H1 (cell line): ENCODE results near the gene PET100. TPM values are rescaled to one million over a fixed set of nuclear protein-coding genes. Genes with fewer than 3 reads are reported as not detected.
A peak's percentile ranks its signal among the peaks of the same experiment; 100 is the strongest.

Experiments used
- CTCF ChIA-PET: fragments of 300-600 bp; sonication (Branson Sonifier 250); formaldehyde crosslinking; loops from one replicate; lab custom pipeline; 2021; ENCODE audit not compliant: partially characterized antibody; lab: Charles Lee
- POLR2A ChIA-PET: fragments of 300-600 bp; sonication (Branson Sonifier 250); formaldehyde crosslinking; loops from one replicate; lab custom pipeline; 2021; ENCODE audit warnings: inconsistent platforms; ENCODE audit not compliant: partially characterized antibody; lab: Charles Lee
- DNase-seq, 2 experiments: peaks; one replicate each; pipeline versions ENCODE4 v3.0.0 to v3.0.0-alpha.2; 2010 to 2022; ENCODE audit warnings: low spot score in 2 of 2, low read depth in 1 of 2, mixed read lengths in 1 of 2
- FAIRE-seq: peaks from 2 replicates; lab custom pipeline; 2011; peaks lifted over from hg19 to GRCh38; lab: Jason Lieb, UNC
- H2AFZ ChIP-seq: 2 replicates; pipeline ENCODE4 v1.8.1; 2012; ENCODE audit warnings: low read length, inconsistent platforms
- H2AK5ac ChIP-seq: 2 replicates; pipeline ENCODE4 v1.6.1; 2013; ENCODE audit warnings: low read depth, low read length
- H2BK120ac ChIP-seq: replicated peaks from 2 replicates; pipeline ENCODE3; 2013; ENCODE audit warnings: low read depth, low read length, inconsistent platforms
- H2BK12ac ChIP-seq: 2 replicates; pipeline ENCODE4 v1.6.1; 2013; ENCODE audit warnings: low read depth, low read length
- H2BK15ac ChIP-seq: 2 replicates; pipeline ENCODE4 v1.6.1; 2013; ENCODE audit warnings: low read length
- H2BK20ac ChIP-seq: 2 replicates; pipeline ENCODE4 v1.6.1; 2013; ENCODE audit warnings: low read length
- H2BK5ac ChIP-seq: 2 replicates; pipeline ENCODE4 v1.6.1; 2013; ENCODE audit warnings: low read depth, low read length
- H3K14ac ChIP-seq: 2 replicates; pipeline ENCODE4 v1.6.1; 2013; ENCODE audit warnings: inconsistent platforms; ENCODE audit not compliant: insufficient read length
- H3K18ac ChIP-seq: 2 replicates; pipeline ENCODE4 v1.6.1; 2013; ENCODE audit warnings: low read length; ENCODE audit errors: extremely low read depth
- H3K23ac ChIP-seq: 2 replicates; pipeline ENCODE4 v1.6.1; 2013; ENCODE audit warnings: inconsistent platforms; ENCODE audit not compliant: insufficient read length
- H3K23me2 ChIP-seq: 2 replicates; pipeline ENCODE4 v1.6.1; 2013; ENCODE audit warnings: low read depth, low read length
- H3K27ac ChIP-seq: 2 replicates; pipeline ENCODE4 v1.6.1; 2011; ENCODE audit warnings: low read depth, low read length, inconsistent platforms
- H3K27me3 ChIP-seq, 4 experiments: replicated peaks in 1 of 4; 1 replicate in 1 of 4; 2 replicates in 3 of 4; pipeline versions ENCODE4 v1.6.1 to v1.8.1; 2011 to 2013; ENCODE audit warnings: low read length in 3 of 4, mild to moderate bottlenecking in 3 of 4, inconsistent platforms in 2 of 4, mixed read lengths in 2 of 4, moderate library complexity in 1 of 4; ENCODE audit not compliant: control insufficient read depth in 3 of 4, insufficient read depth in 3 of 4; ENCODE audit errors: extremely low read depth in 1 of 4
- H3K36me3 ChIP-seq, 4 experiments: 2 replicates each; pipeline versions ENCODE4 v1.6.1 to v1.8.1; 2011 to 2013; ENCODE audit warnings: mild to moderate bottlenecking in 4 of 4, low read length in 3 of 4, moderate library complexity in 2 of 4, control low read depth in 1 of 4, inconsistent platforms in 1 of 4; ENCODE audit not compliant: insufficient read depth in 4 of 4, control insufficient read depth in 2 of 4
- H3K4ac ChIP-seq: replicated peaks from 2 replicates; pipeline ENCODE3; 2013; ENCODE audit warnings: low read length, low read depth, mixed read lengths, inconsistent platforms; ENCODE audit not compliant: insufficient read length
- H3K4me1 ChIP-seq, 4 experiments: replicated peaks in 1 of 4; 1 replicate in 1 of 4; 2 replicates in 3 of 4; pipeline versions ENCODE4 v1.6.1 to v1.8.1; 2011 to 2013; ENCODE audit warnings: low read length in 3 of 4, inconsistent platforms in 2 of 4, mixed read lengths in 1 of 4; ENCODE audit not compliant: insufficient read depth in 4 of 4, control insufficient read depth in 3 of 4
- H3K4me2 ChIP-seq, 2 experiments: 2 replicates each; pipeline versions ENCODE4 v1.6.1 to v1.8.1; 2011 to 2013; ENCODE audit warnings: low read depth in 2 of 2, low read length in 2 of 2, control low read depth in 1 of 2, inconsistent platforms in 1 of 2, mild to moderate bottlenecking in 1 of 2; ENCODE audit not compliant: insufficient read depth in 1 of 2
- H3K4me3 ChIP-seq, 4 experiments: fragments of 200-600, 300-600 bp in 1 of 4; sonication (generic), shearing (Covaris generic), sonication (Bioruptor Twin) in 1 of 4; 2 replicates each; pipeline versions ENCODE4 v1.5.1 to v1.8.1; 2011 to 2016; ENCODE audit warnings: low read length in 4 of 4, low read depth in 3 of 4, control low read depth in 2 of 4, inconsistent platforms in 2 of 4, mild to moderate bottlenecking in 2 of 4, mixed read lengths in 1 of 4, moderate library complexity in 1 of 4; ENCODE audit not compliant: insufficient read depth in 2 of 4; ENCODE audit errors: extremely low read depth in 1 of 4
- H3K56ac ChIP-seq: replicated peaks from 2 replicates; pipeline ENCODE3; 2013; ENCODE audit warnings: low read depth, mild to moderate bottlenecking, mixed read lengths, low read length, inconsistent platforms; ENCODE audit not compliant: insufficient read length
- H3K79me1 ChIP-seq: 2 replicates; pipeline ENCODE4 v1.6.1; 2013; ENCODE audit warnings: low read depth, low read length, control low read depth
- H3K79me2 ChIP-seq, 2 experiments: 2 replicates each; pipeline versions ENCODE4 v1.6.1 to v1.8.1; 2012 to 2013; ENCODE audit warnings: low read length in 2 of 2, mild to moderate bottlenecking in 2 of 2, inconsistent platforms in 1 of 2; ENCODE audit not compliant: insufficient read depth in 2 of 2, control insufficient read depth in 1 of 2
- H3K9ac ChIP-seq, 4 experiments: replicated peaks in 1 of 4; 1 replicate in 1 of 4; 2 replicates in 3 of 4; pipeline versions ENCODE4 v1.6.1 to v1.8.1; 2011 to 2013; ENCODE audit warnings: low read depth in 3 of 4, low read length in 3 of 4, control low read depth in 2 of 4, mild to moderate bottlenecking in 2 of 4, moderate library complexity in 2 of 4, inconsistent platforms in 1 of 4; ENCODE audit errors: extremely low read depth in 1 of 4
- H3K9me3 ChIP-seq, 2 experiments: 2 replicates each; pipeline versions ENCODE4 v1.6.1 to v1.8.1; 2012 to 2013; ENCODE audit warnings: mild to moderate bottlenecking in 2 of 2, moderate library complexity in 2 of 2, control low read depth in 1 of 2, inconsistent platforms in 1 of 2, low read depth in 1 of 2, low read length in 1 of 2, mixed read lengths in 1 of 2; ENCODE audit not compliant: insufficient read depth in 2 of 2
- H4K20me1 ChIP-seq, 2 experiments: replicated peaks in 1 of 2; 2 replicates each; pipeline versions ENCODE3 to v1.8.1; 2011 to 2013; ENCODE audit warnings: inconsistent platforms in 2 of 2, low read length in 2 of 2, mild to moderate bottlenecking in 1 of 2; ENCODE audit not compliant: insufficient read depth in 2 of 2, control insufficient read depth in 1 of 2
- H4K5ac ChIP-seq: 2 replicates; pipeline ENCODE4 v1.6.1; 2013; ENCODE audit warnings: low read length, low read depth, mixed read lengths, inconsistent platforms; ENCODE audit not compliant: insufficient read length
- H4K8ac ChIP-seq: 2 replicates; pipeline ENCODE4 v1.8.0; 2013; ENCODE audit warnings: mild to moderate bottlenecking, moderate library complexity, low read length, inconsistent platforms; ENCODE audit not compliant: insufficient read depth; ENCODE audit errors: extremely low read depth
- H4K91ac ChIP-seq: replicated peaks from 2 replicates; pipeline ENCODE3; 2013; ENCODE audit warnings: low read length, mixed read lengths, inconsistent platforms; ENCODE audit not compliant: insufficient read length
- EGR1 ChIP-seq: IDR thresholded peaks from 2 replicates; pipeline ENCODE4 v1.6.1; 2011; ENCODE audit warnings: low read depth, low read length, borderline replicate concordance
- WGBS, 2 experiments: shearing (Covaris generic) in 1 of 2; methylation state at CpG; one replicate each; pipeline versions ENCODE4 v1.1.6 to v1.1.7; 2013 to 2015; ENCODE audit warnings: low lambda C conversion rate in 2 of 2, mixed read lengths in 2 of 2, inconsistent platforms in 1 of 2, low coverage in 1 of 2, missing lambda C conversion rate in 1 of 2; ENCODE audit not compliant: insufficient replicate concordance in 2 of 2, insufficient coverage in 1 of 2, insufficient read length in 1 of 2; ENCODE audit errors: extremely low coverage in 1 of 2, missing lambda C conversion rate in 1 of 2; 5-methylcytosine and 5-hydroxymethylcytosine counted together
- polyA plus RNA-seq, 7 experiments: library from polyadenylated mRNA; depleted of rRNA in 3 of 7; stranded (reverse) in 5 of 7; unstranded in 2 of 7; fragments of >200 nt in 5 of 7; fragments of 200-250 nt in 2 of 7; gene quantifications; 1 replicate in 5 of 7; 2 replicates in 1 of 7; 4 replicates in 1 of 7; pipeline versions ENCODE4 v1.2.1 to v1.2.3, GENCODE V29; 2011 to 2013; ENCODE audit warnings: missing spikeins in 2 of 7, mixed read lengths in 2 of 7
- total RNA-seq: library from RNA; stranded (reverse); fragmentation: NEBNext Ultra II Directional; extraction: Animal tissue kit (Norgen Biotek cat#: 25700); gene quantifications from 2 replicates; pipeline ENCODE4 v1.2.1, GENCODE V29; 2021
- TF ChIP-seq, protein P1 (sequence below): IDR thresholded peaks from 2 replicates; pipeline ENCODE4 v1.6.1; 2012; ENCODE audit warnings: low read length, inconsistent platforms

The PET100 gene
- total and polyA plus RNA-seq, 2 of the 8 experiments (the other 6 are each of a cell fraction or from before 2014, with no cell fraction given) = 80.8 to 105 TPM

DNA sequence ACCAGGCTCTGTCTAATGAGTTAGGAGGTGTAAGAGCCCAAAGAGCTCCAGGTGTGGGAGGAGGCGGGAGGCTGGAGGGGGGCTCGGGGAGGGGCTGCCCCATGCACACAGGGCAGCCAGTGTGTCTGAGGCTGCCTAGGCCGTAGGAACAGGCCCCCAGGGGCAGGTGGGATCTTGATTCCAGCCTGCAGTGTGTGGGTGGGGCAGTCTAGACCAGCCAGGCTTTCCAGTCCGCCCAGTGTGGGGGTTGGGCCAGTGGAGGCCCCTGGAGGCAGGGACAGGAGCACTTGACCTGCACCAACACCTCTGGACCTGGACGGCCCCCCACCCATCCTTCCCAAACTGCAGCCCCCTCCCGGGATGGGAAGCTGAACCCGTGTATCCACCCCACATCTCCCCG lies 39.3 kb upstream of the PET100 start:
- Histone ChIP-seq H3K56ac (no peak overlapping the region), H3K4ac (no peak overlapping the region), H3K4me2 (peak overlapping the region in 1 of 2 experiments; percentile 7; a peak in 1 of 4 replicates), H4K20me1 (no peaks in the 10 kb centered on the region), H4K8ac (no peak overlapping the region), H4K91ac (no peak overlapping the region), H2BK15ac (no peak overlapping the region), H3K79me1 (no peaks in the 10 kb centered on the region), H3K9me3 (no peaks in the 10 kb centered on the region), H2BK120ac (no peak overlapping the region), H3K4me1 (0 out of 7 replicates have a peak, but pooled peaks cover 0 to 4% (median 1%) of the 10 kb centered on the region in 4 experiments), H2AFZ (no peak overlapping the region), H3K79me2 (no peaks in the 10 kb centered on the region), H3K14ac (no peak overlapping the region), H3K18ac (no peak overlapping the region), H3K27me3 (no peaks in the 10 kb centered on the region), H3K36me3 (no peaks in the 10 kb centered on the region), H2BK12ac (no peak overlapping the region), H3K27ac (no peak overlapping the region), H2BK5ac (no peak overlapping the region), H2AK5ac (no peak overlapping the region), H3K4me3 (no peak overlapping the region), H3K23me2 (no peaks in the 10 kb centered on the region; the same call in 1 of the 2 replicates), H4K5ac (no peak overlapping the region), H2BK20ac (no peak overlapping the region), H3K9ac (no peak overlapping the region), H3K23ac (no peak overlapping the region)
- DNase-seq = no peak
- TF ChIP-seq, protein P1, sequence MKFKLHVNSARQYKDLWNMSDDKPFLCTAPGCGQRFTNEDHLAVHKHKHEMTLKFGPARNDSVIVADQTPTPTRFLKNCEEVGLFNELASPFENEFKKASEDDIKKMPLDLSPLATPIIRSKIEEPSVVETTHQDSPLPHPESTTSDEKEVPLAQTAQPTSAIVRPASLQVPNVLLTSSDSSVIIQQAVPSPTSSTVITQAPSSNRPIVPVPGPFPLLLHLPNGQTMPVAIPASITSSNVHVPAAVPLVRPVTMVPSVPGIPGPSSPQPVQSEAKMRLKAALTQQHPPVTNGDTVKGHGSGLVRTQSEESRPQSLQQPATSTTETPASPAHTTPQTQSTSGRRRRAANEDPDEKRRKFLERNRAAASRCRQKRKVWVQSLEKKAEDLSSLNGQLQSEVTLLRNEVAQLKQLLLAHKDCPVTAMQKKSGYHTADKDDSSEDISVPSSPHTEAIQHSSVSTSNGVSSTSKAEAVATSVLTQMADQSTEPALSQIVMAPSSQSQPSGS = no peak
- peak; percentile 22; the same call in 1 of the 2 replicates for TF ChIP-seq EGR1
- FAIRE-seq = no peak
- 89% methylated on average over 7 of the region's 8 CpGs; no CpG with 5 or more reads in 1 of the 2 experiments for WGBS, 2 experiments
- ChIA-PET POLR2A (interaction anchor here (1.1 to 1.7 kb wide), 2 partner anchors 43 to 56 kb away, joined by 3 read pairs; partner anchors contain the start of gene PCP2), CTCF (interaction anchor here (2.5 kb wide), 1 partner anchor 15 kb away, joined by 8 read pairs; no protein-coding TSS in a partner anchor)
